ENCODE measurements around the gene TACC2. TPM values are rescaled to one million over a fixed set of nuclear protein-coding genes. Genes with fewer than 3 reads are reported as not detected.

TACC2 gene
- total RNA-seq, 4 donors from 2014 or later: 105 to 334 (median 235) TPM

DNA sequence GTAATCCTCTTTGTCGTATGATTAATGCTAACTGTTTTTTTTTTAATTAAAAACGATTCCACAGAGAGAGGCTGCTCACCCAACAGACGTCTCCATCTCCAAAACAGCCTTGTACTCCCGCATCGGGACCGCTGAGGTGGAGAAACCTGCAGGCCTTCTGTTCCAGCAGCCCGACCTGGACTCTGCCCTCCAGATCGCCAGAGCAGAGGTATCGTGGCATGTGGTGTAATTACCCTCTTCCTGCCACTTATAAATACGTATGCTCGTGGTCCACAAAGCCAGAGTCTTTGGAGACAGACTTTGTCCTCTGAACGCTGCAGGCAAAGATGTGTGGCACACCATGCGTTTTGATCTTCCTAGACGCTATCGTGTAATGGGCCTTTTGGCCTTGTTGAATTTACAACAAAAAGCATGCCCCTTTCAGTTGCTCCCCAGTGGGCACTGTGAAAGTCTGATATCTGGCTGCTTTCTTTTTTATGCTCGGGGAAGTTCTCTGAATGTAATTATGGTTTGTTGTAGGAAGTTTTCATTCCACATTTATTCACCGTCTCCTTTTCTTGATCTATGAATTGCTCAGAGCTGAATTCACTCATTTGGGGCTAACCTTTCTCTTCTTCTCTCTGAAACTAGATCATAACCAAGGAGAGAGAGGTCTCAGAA, 248.5 kb downstream of the TACC2 start:
- DNase-seq (no peak), ATAC-seq (no peak)
- intact Hi-C loops (cut with DNase I; ENCODE audit: low total_unique reads) (loop anchor here (10.0 kb wide), 1 partner anchor 183 kb away; no protein-coding TSS in a partner anchor), in situ Hi-C loops (cut with MboI; ENCODE audit: low sequenced_read_pairs in 4 of 4) (no loop called here)
- Histone ChIP-seq H3K9me3 (no peaks in the 10 kb centered on the region), H3K4me3 (no peak overlapping the region), H3K27ac (peak overlapping the region in 1 of 4 donors; percentile 95), H3K36me3 (peaks cover 0 to 65% of the 10 kb centered on the region in 2 donors), H3K4me1 (peaks cover 22 to 23% of the 10 kb centered on the region in 2 donors), H3K27me3 (no peaks in the 10 kb centered on the region)
- TF ChIP-seq, protein P1, sequence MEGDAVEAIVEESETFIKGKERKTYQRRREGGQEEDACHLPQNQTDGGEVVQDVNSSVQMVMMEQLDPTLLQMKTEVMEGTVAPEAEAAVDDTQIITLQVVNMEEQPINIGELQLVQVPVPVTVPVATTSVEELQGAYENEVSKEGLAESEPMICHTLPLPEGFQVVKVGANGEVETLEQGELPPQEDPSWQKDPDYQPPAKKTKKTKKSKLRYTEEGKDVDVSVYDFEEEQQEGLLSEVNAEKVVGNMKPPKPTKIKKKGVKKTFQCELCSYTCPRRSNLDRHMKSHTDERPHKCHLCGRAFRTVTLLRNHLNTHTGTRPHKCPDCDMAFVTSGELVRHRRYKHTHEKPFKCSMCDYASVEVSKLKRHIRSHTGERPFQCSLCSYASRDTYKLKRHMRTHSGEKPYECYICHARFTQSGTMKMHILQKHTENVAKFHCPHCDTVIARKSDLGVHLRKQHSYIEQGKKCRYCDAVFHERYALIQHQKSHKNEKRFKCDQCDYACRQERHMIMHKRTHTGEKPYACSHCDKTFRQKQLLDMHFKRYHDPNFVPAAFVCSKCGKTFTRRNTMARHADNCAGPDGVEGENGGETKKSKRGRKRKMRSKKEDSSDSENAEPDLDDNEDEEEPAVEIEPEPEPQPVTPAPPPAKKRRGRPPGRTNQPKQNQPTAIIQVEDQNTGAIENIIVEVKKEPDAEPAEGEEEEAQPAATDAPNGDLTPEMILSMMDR (IDR thresholded peaks at IDR 0.05 in 4 of 5, conservative IDR thresholded peaks at IDR 0.05 in 1 of 5): no peak
- TF ChIP-seq POLR2A (IDR thresholded peaks at IDR 0.05): no peak

GRCh38 chr10:122239578-122240257, 250.8 kb downstream of the TACC2 start:
- Histone ChIP-seq H3K4me3 (no peak overlapping the region), H3K36me3 (peaks cover 0 to 81% of the 10 kb centered on the region in 2 donors), H3K9me3 (no peaks in the 10 kb centered on the region), H3K27me3 (no peaks in the 10 kb centered on the region), H3K4me1 (peaks cover 3% of the 10 kb centered on the region in 2 donors), H3K27ac (peak overlapping the region; percentile 1 to 25 (median 17))
- no peak for TF ChIP-seq POLR2A (IDR thresholded peaks at IDR 0.05)
- TF ChIP-seq, protein P1 (IDR thresholded peaks at IDR 0.05 in 4 of 5, conservative IDR thresholded peaks at IDR 0.05 in 1 of 5): no peak
- DNase-seq (no peak), ATAC-seq (peak; percentile 34 to 51)
- intact Hi-C loops (cut with DNase I; ENCODE audit: low total_unique reads): loop anchor here (10.0 kb wide), 1 partner anchor 185 kb away; no protein-coding TSS in a partner anchor
- in situ Hi-C loops (cut with MboI; ENCODE audit: low sequenced_read_pairs in 4 of 4): no loop called here

GRCh38 chr10:122240401-122240800, 251.4 kb downstream of the TACC2 start:
- Histone ChIP-seq H3K4me1 (no peaks in the 10 kb centered on the region), H3K27me3 (no peaks in the 10 kb centered on the region), H3K4me3 (no peak overlapping the region), H3K36me3 (peaks cover 0 to 86% of the 10 kb centered on the region in 2 donors), H3K27ac (peak overlapping the region in 3 of 4 donors; percentile 1 to 22 (median 18)), H3K9me3 (no peaks in the 10 kb centered on the region)
- no peak for TF ChIP-seq POLR2A (IDR thresholded peaks at IDR 0.05)
- TF ChIP-seq, protein P1 (IDR thresholded peaks at IDR 0.05 in 4 of 5, conservative IDR thresholded peaks at IDR 0.05 in 1 of 5): no peak
- ATAC-seq (no peak), DNase-seq (no peak)
- intact Hi-C loops (cut with DNase I; ENCODE audit: low total_unique reads): no loop called here
- in situ Hi-C loops (cut with MboI; ENCODE audit: low sequenced_read_pairs in 4 of 4): no loop called here

DNA sequence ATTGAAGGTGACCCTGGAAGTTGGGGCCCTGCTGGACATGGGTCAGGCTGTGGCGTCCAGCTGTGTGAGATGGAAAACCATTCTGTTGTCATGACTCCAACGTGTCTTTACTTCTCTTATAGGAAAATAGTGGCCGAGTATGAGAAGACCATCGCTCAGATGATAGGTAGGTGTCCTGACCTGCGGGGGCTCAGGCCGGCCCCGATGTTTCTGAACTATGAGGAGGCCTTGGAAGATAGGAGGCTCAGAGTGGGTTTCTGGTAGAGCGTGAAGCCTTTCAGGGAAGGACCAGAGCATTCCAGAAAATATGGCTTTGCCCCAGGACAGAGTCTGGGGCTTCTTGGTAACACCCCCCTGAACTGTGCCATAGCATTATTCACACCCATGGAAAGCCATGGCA, 252.9 kb downstream of the TACC2 start:
- no peak for DNase-seq
- in situ Hi-C loops (cut with MboI; ENCODE audit: low sequenced_read_pairs in 4 of 4) (no loop called here), intact Hi-C loops (cut with DNase I; ENCODE audit: low total_unique reads) (no loop called here)
- no peaks in the 10 kb centered on the region for H3K4me1 ChIP-seq
- no peak for ATAC-seq
- peaks cover 0 to 91% of the 10 kb centered on the region in 2 donors for H3K36me3 ChIP-seq
- peak overlapping the region in 1 of 4 donors; percentile 48 for H3K27ac ChIP-seq
- no peaks in the 10 kb centered on the region for H3K9me3 ChIP-seq
- no peak for TF ChIP-seq POLR2A (IDR thresholded peaks at IDR 0.05)
- TF ChIP-seq, protein P1 (IDR thresholded peaks at IDR 0.05 in 4 of 5, conservative IDR thresholded peaks at IDR 0.05 in 1 of 5): no peak
- H3K27me3 ChIP-seq: no peaks in the 10 kb centered on the region
- H3K4me3 ChIP-seq: no peak overlapping the region

All from gastrocnemius medialis (tissue), 4 donors.